ENCODE results near the gene ATP5PO.

DNA sequence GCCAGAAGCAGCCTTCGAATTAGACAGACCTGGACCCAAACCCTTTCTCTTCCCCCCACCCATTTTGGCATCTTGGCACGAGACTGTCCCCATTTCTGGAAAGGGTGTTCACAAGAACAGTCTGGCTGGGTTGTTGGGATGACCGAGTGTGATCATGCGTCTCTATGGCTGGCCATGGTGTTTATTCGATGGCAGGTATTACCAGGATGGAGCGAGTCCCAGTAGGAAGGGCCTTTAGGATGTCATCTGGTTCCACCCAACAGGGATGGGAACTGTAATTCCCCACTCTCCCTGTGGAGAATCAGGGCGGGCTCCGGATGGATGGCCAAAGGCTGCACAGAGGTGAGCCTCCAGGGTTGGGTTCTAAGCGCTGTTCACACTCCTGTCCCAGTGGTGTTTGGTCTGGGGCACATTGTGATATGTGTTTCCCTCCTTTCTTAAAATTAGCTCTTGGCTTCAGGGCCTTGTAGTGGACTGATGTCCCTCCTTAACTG lies 33.4 kb upstream of the ATP5PO start:
- TF ChIP-seq, protein P1, sequence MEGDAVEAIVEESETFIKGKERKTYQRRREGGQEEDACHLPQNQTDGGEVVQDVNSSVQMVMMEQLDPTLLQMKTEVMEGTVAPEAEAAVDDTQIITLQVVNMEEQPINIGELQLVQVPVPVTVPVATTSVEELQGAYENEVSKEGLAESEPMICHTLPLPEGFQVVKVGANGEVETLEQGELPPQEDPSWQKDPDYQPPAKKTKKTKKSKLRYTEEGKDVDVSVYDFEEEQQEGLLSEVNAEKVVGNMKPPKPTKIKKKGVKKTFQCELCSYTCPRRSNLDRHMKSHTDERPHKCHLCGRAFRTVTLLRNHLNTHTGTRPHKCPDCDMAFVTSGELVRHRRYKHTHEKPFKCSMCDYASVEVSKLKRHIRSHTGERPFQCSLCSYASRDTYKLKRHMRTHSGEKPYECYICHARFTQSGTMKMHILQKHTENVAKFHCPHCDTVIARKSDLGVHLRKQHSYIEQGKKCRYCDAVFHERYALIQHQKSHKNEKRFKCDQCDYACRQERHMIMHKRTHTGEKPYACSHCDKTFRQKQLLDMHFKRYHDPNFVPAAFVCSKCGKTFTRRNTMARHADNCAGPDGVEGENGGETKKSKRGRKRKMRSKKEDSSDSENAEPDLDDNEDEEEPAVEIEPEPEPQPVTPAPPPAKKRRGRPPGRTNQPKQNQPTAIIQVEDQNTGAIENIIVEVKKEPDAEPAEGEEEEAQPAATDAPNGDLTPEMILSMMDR (IDR thresholded peaks at IDR 0.05): no peak
- TF ChIP-seq POLR2AphosphoS5 (IDR thresholded peaks at IDR 0.05; ENCODE audit: low read depth, low read length): no peak
- no peak for TF ChIP-seq REST (IDR thresholded peaks at IDR 0.05; ENCODE audit: insufficient read depth in 1 of 2, low read depth in 2 of 2, low read length in 1 of 2)
